HG03196 (cell line): ENCODE measurements around the gene JPH3.

Experiments
- ATAC-seq: cut with Tn5 transposase; IDR thresholded peaks from one replicate; pipeline ENCODE4 v1.9.1; 2021; ENCODE audit not compliant: unreplicated experiment

Gene JPH3

DNA sequence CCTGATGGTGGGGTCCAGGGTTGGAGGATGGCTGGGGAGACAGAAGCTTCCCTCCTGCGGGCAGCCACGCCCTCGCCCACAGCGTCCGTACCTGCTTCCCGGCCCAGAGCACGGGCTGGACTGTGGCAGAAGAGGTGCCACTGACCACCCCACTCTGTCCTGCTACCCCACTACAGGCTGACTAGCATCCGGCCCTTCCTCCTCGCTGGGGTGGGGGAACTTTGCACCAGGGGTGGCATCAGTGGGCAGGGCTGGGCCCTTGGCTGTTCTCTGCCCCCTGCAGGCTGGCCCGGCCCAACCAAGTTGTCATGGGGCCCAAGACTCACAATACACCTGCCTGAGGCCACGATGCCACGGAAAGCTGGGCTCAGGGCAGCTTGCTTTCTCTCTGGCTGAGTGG lies 90.4 kb downstream of the JPH3 start:
- ATAC-seq, result no peak

DNA sequence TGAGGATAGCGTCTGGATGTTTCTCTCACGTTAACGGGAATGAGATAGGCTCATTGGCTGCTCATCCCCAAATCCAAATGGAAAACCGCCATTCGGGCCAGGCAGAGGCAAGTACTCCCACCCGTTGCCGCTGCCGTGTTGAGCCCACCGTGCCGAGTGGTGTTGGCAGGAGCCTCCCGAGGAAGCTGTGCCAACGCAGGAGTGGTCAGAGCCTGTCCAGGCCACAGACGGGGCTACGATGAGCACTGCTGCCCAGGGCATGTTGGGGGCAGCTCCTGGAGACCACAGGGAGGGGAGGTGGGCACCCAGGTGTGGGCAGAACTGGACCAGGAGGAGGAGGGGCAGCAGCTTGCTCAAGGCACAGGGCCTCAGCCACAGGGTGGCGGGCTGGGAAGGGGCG lies 91.5 kb downstream of the JPH3 start:
- no peak for ATAC-seq

DNA sequence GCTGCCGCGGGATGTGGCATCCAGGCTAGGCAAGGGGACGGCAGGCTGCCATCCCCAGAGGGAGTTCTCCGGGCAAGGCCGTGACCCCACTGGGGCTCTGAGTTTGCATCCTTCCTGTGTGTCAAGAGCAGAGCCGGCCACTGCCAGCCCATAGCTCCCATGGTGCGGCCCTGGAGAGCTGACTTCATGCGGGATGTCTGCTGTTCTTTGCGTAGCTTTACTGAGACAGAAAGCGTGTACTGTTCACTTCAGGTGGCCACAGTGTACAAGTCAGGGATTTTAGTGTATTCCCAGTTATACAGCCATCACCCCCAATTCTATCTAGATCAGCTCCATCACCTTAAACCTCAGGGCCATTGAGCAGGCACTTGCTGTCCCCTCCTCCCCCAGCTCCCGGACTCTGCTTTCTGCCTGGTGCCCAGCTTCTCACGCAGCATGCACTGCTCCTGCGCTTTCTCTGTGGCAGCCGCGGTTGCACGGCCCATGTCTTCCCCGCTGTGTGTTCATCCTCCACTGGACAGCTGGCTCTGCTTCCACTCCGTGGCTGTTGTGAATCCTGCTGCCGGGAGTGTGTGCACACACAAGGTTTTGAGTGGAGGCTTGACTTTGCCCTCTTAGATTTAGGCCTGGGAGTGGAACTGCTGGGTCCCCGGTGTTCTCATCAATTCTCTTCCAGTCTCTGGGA lies 92.3 kb downstream of the JPH3 start:
- ATAC-seq, result no peak

DNA sequence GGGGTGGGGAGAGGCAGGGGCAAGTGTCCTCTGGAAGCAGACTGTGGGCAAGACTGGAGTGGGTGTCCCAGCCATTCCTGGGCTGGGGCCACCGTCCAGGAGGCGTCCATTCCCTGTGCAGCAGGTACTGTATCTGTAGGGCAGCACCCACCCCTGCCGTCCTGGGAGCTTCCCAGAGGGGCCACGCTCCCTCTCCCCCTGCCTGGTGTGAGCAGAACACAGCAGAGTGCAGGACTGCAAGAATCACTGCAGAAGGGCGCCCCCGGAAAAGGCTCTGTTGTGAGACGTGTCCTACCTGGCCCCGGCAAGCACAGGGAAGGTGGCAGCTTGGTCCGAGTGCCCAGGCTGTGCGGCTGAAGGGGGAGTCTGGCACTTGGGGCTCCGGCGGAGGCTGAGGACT lies 93.2 kb downstream of the JPH3 start:
- ATAC-seq, result no peak

DNA sequence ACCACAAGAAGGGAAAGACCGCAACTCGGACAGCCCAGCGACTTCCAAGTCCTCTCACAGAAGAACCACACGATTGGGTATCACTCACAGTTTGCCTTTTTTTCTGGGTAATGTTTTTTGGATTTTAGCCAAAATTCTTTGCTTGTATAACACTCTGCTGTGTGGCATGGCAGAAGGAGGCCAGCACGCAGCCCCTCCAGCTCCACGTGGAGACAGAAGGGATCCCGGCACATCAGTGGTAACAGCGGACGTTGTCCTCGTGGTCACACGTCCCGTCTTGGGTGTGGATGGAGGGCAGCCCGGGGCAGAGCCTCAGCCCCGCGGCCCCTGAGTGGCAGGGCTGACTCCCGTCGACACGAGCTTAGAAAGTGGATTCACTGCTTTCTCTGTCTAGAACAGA lies 94.4 kb downstream of the JPH3 start:
- ATAC-seq, result no peak

DNA sequence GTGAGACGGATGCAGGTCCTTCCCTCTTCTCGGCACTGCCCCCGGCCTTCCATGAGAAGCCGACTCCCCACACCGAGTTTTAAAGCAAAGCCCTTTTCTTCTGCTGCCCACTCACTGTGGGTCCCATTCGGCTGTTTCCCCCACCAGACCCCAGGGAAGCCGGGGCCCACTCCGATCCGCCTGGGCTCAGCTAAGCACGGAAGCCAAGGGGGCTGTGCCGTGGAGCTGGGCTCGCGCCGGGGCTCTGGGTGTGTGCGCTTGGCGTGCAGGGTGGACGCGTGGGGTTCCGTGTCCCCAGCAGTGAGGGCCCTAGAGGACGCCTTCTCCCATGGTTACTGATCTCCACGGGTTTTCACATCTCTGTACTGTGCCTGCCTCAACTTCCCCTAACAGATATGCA lies 94.9 kb downstream of the JPH3 start:
- ATAC-seq, result no peak

DNA sequence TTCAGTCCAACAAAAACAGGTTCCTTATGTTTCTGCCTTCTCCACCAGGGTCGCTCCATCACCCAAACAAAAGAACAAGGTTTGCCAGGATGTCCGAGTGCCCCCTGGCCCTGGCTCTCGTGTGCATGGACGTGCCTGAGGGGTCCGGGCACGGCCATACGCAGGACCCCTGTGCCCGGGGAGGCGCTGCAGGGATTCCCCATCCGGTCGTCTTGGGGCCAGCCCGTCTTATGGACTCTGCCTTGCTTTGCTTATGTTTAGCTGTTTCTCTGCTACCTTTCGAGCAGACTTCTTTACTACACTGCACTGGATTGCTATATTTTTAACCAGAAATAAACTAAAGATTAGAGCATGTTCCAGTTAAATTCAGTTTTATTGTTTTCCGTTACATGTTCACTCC lies 95.5 kb downstream of the JPH3 start:
- no peak for ATAC-seq

DNA sequence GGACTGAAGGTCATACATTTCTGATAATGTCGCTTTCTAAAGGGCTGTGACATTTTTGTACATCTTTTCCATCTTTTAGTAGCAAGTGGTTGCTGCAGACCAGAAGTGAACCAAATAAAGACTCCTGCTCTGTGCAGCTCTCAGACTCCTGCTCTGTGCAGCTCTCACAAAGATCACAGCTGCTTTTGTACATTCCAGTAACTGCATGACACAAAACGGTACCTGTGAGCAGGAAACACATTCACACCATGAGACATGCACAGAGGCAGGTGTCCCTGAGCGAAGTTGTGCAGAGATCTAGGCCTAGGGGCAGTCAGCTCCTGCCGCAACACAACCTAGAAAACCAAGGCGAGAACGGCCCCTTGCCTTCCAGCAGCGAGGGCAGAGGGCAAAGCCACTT lies 95.9 kb downstream of the JPH3 start:
- ATAC-seq, result no peak

DNA sequence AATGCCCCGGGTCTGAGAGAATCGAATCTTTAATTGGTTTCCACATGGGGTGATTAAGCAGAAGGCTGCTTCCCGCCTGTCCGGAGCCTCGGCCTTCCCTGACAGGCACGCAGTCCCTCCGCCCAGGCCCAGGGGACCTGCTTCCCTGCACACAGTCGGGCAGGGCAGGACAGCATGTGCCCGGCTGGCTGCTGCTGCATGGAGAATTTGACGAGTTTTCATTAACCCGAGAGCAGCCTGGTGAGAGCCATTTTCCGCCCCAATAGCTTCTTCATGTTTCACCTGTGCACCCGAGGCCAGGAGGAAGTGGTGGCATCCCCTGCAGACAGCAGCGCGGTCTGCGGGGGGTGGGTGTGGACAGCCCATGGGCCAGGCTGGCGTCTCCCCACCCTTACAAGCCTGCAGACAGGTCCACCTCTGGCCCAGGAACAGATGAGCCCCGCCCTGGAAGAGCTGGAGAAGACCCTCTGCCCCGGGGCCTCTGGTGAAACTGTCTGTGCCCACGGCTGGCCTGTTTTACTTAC lies 96.4 kb downstream of the JPH3 start:
- ATAC-seq, result no peak

DNA sequence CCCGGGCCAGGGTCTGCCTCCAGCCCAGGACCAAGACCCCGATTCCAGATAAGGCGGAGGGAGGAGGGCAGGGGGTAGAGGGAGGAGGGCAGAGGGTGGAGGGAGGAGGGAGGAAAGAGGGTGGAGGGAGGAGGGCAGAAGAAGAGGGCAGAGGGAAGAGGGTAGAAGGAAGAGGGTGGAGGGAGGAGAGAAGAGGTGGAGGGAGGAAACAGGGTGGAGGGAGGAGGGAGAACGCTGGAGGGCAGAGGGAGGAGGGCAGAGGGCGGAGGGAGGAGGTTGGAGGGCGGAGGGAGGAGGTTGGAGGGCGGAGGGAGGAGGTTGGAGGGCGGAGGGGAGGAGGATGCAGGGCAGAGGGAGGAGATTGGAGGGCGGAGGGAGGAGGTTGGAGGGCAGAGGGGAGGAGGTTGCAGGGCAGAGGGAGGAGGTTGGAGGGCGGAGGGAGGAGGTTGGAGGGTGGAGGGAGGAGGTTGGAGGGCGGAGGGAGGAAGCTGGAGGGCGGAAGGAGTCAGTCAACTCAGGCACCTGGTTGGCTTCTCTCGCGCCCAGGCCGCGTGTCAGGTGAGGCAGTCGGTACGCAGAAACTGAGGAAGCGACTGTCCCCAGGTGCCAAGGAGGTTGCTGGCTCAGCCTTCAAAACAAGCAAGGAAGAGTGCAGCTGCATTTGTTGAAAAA lies 98.2 kb downstream of the JPH3 start:
- ATAC-seq, result no peak

DNA sequence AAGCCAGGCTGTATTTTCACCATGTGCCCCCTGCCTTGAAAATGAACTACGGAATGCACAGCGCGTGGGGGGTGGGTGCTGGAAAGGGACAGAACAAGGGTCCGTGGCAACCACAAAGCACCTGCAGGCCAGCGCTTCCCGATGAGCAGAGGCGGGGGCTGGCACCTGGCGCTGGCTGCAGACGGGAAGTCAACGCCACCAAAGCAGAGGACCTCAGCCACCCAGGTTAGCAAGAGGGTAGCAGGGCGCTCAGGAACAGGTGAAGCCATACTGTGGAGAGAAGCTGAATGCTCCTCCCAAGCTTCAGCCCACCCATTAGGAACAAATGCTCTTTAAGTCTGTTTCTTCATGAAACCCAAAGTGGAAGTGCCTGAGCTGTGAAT lies 98.8 kb downstream of the JPH3 start:
- ATAC-seq, result no peak

DNA sequence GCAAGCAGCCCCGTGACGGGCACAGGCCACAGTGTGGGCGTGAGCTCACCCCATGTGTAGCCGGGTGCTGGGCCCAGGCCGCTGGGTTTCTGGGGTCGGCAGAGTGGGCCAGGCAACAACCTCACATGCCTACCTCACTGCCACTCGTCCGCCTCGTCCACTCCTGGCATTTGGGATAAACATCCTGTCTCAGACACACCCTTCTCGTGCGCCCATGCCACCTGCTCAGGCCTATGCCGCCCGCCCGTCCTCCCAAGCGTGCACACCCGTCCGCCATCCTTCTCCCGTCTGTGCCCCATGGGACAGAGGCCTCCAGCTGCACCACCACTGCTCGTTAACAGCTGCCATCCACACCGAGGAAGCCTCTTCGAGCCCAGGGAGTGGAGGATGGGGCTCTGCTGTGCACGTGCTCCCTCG lies 99.2 kb downstream of the JPH3 start:
- no peak for ATAC-seq

DNA sequence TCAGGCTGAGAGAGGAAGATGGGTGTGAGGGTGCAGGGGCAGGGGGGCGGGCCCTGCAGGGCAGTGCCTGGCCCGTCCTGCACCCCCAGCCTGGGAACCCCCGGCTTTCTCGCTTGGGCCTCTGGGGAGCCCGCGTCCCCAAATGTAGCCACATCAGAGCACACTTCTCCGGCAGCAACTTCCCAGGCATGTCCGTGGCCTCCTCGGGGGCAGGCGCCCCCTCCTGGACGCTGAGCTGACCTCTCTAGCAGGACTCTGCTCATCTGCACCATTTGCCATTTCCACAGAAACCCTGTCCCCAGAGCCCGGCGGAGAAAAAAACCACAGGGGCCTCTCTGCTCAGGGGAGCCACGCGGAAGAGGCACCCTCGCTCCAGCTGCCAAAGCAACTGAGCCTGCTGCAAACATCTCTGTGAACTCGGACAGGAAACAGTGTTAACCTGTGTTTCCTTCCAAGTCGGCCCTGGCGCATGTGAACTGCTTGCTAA lies 100.1 kb downstream of the JPH3 start:
- ATAC-seq, result peak; percentile 50

DNA sequence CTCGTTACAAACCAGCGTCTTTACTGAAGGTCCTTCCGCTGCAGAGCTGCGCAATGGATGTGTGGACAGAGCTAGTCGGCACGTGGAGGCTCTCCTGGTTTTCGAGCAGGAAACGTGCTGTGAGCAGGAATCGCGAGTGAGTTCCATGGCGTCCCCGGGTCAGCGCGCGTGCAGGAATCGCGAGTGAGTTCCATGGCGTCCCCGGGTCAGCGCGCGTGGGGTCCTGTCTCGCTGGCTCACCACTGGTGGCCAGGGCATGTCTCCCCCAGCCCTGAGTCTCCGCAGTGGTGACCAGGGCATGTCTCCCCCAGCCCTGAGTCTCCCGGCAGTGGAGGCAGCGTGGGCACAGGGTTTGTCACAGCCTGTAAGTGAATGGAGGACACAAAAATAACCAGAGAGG lies 100.8 kb downstream of the JPH3 start:
- no peak for ATAC-seq

DNA sequence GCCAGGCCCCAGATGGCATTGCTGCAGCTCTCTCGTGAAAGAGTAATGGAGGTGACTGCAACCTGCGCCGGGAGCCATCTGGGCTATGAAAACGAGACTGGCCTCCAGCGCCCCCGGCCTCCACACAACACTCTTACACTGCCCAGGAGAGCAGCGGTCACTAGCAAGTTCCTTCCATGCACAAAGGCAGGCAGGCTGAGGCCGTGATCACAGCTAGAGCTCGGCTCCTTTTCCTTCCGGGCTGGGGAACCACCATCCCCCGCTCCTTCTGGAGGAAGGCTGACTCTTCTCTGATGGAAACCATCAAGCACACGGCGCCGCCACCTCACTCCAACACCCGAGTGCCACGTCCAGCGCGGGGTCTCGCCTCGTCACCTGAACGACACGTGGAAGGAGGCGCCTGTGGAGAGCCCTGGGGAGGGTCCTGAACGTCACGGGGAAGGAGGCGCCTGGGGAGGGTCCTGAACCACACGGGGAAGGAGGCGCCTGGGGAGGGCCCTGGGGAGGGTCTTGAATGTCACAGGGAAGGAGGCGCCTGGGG lies 101.6 kb downstream of the JPH3 start:
- no peak for ATAC-seq

DNA sequence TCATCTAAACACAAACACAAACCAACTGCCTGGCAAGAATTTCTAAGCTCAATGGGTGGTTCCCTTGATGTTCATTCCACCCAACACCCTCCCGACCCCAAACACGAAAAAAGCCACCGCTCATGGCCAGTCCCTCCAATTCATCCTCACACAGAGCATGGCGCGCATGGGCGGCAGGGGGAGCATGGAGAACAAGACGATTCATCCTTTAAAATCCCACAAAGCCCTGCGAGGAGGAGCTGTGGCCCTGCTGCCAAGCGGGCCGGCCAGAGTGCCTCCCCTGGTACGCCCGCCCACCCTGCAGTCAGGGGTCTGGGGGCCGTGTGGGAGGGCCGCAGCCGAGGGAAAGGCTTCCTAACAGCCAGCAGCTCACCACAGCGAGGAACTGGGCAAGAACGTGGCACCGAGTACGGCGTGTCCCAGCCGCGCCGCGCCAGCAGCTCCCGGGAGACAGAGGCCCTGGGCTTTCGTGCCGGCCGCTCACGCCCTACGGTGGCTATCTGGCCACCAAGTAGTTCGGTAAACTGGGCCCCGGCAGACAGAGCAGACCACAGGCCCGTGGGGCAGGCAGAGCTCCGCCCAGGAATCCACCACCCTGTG lies 102.5 kb downstream of the JPH3 start:
- ATAC-seq, result no peak

DNA sequence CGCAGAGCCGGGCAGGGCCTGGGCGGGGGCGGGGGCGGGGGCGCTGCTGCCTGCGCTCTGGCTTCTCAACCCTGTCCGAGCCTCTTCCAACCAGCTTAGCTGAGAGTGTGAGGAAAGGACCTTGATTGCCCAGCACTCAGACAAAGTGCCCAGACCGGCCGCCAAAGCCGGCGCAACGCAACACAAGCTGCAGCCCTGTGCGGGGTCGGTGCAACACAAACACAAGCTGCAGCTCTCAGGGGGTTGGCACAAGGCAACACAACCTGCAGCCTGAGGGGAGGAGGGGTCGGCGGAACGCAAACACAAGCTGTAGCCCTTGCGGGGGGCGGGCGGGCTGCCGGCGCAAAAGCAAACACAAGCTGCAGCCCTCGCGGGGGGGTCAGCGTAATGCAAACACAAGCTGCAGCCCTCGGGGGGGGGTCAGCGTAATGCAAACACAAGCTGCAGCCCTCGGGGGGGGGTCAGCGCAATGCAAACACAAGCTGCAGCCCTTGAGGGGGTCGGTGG lies 103.5 kb downstream of the JPH3 start:
- ATAC-seq, result no peak

DNA sequence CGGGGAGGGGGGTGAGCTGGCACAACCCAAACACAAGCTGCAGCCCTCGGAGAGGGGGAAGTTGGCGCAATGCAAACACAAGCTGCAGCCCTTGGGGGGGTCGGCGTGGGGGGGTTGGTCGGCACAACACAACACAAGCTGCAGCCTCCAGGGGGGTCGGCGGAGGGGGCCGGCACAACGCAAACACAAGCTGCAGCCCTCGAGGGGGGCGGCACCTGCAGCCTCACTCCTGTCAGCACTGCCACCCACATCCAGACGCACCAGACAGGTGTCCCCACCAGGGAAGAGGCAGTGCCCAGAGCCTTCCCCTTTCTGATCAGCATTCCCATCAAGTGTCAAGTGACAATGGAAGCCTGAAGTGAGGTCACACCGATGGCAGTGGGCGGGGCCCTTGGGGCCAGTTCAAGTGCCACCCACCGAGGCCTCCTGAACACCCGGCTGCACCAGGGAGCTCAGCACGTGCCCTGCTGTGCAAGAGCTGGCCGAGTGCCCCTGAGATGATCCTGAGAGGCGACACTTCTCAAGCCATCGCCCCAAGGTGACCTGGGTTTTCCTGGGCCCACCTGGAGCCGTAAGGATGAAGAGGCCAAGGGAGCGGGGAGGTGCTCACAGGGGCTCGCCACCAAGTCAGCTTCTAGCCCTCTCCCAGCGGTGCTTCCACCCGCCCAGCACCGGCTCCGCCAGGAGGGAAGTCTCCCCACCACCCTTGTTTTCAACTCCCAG lies 104.1 kb downstream of the JPH3 start:
- ATAC-seq, result no peak

DNA sequence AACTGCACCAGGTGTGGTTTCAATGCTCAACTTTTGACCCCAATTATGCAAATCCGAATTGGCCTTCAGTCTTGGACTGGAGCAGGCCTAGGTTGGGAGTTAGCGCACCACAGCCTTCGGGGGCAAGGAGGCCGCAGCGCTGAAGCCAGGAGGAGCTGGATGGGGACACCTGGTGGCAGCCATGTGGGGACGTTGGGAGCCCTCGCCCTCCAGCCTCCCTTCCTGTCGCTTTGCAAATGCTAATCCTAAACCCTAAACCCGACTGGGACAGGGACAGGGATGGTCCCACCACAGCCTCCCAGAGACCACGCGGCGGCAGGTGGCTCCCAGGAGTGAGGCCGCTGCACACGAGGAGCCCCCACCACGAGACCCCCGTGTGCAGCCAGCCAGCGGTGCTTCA lies 104.8 kb downstream of the JPH3 start:
- no peak for ATAC-seq

DNA sequence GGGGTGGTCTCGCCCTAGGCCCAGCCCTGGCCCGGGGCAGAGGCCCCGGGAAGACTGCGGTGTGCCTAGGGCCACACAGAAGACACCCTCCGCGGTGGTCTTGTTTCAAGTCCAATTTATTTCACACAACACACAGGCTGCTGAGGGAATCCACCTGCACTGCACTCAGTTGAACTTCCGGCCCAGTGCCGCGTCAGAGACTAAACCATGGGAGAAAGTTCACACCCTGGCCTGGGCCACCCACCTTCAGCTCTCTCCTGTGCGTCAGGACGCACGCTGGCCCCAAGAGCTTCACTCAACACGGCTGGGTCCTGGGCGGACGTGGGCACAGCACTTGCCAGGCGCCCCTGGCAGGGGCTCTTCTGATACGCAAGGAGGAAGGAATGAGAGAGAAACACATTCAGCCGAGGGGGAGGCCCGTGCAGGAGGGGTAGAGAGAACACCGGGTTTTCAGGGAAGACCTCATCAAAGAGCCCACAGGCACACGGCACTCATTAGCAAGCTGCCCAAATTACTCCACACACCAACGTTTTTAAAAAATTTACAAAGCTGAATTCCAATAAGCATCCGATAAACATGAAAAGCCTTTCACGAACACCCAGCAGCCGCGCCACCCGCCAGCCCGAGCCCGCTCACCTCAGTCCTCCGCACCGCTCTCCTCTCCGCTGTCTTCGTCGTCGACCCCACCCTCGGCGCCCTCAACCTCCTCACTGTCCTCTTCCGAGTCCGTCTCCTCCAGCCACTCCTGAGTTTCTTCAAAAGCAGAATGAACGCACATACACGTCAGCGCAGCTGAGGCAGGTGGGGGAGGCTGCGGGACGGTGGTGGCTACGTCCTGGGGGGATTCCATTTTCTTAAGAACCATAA lies 105.6 kb downstream of the JPH3 start:
- no peak for ATAC-seq
